T-cell (primary cell): Measurements from ENCODE around the gene EIF3I. TPM values are rescaled to one million over a fixed set of nuclear protein-coding genes. Genes with fewer than 3 reads are reported as not detected.

Experiments used
- ATAC-seq, 4 experiments: fragments of 200-7000 bp in 3 of 4; fragments of 150-1000 bp in 1 of 4; cut with Tn5 transposase; replicated peaks in 1 of 4; 1 replicate in 3 of 4; 2 replicates in 1 of 4; pipeline ENCODE4 v1.10.0; 2021; ENCODE audit warnings: moderate library complexity in 3 of 4, mild to moderate bottlenecking in 2 of 4, moderate number of reproducible peaks in 1 of 4
- CTCF ChIA-PET, 2 donors: fragments of 300-600 bp; sonication (Branson Sonifier 250); formaldehyde crosslinking; loops; one replicate each; lab custom pipeline; 2022; ENCODE audit warnings: antibody characterized with exemption in 2 of 2; lab: Charles Lee
- POLR2A ChIA-PET, 2 donors: fragments of 300-600 bp; sonication (Branson Sonifier 250); formaldehyde crosslinking; loops; one replicate each; lab custom pipeline; 2022; ENCODE audit warnings: antibody characterized with exemption in 2 of 2; lab: Charles Lee
- DNase-seq, 35 experiments: peaks; one replicate each; pipeline versions ENCODE4 v3.0.0 to v3.0.0-alpha.2; 2013 to 2023
- H3K27ac ChIP-seq: one replicate; pipeline ENCODE4 v1.5.1; 2013; ENCODE audit warnings: low read length
- H3K27me3 ChIP-seq, 2 experiments: replicated peaks in 1 of 2; 1 replicate in 1 of 2; 2 replicates in 1 of 2; pipeline versions ENCODE4 v1.6.1 to v1.7.0; 2013; ENCODE audit warnings: low read length in 1 of 2, mixed read lengths in 1 of 2; ENCODE audit not compliant: control insufficient read depth in 2 of 2, insufficient read depth in 2 of 2; ENCODE audit errors: extremely low read depth in 1 of 2
- H3K36me3 ChIP-seq, 2 donors: 1 replicate in 1 of 2; 2 replicates in 1 of 2; pipeline versions ENCODE4 v1.6.1 to v1.7.0; 2013; ENCODE audit warnings: low read length in 1 of 2; ENCODE audit not compliant: control insufficient read depth in 2 of 2, insufficient read depth in 1 of 2; ENCODE audit errors: extremely low read depth in 1 of 2
- H3K4me1 ChIP-seq, 2 experiments: 1 replicate in 1 of 2; 2 replicates in 1 of 2; pipeline versions ENCODE4 v1.6.1 to v1.7.0; 2013; ENCODE audit warnings: low read length in 2 of 2, mixed read lengths in 1 of 2; ENCODE audit not compliant: insufficient read depth in 2 of 2, control insufficient read depth in 1 of 2; ENCODE audit errors: extremely low read depth in 1 of 2
- H3K4me3 ChIP-seq, 2 donors: 1 replicate in 1 of 2; 2 replicates in 1 of 2; pipeline versions ENCODE4 v1.5.1 to v1.7.0; 2013; ENCODE audit warnings: mild to moderate bottlenecking in 2 of 2, low read length in 1 of 2, moderate library complexity in 1 of 2; ENCODE audit not compliant: control insufficient read depth in 1 of 2; ENCODE audit errors: extremely low read depth in 1 of 2
- H3K9me3 ChIP-seq: 2 replicates; pipeline ENCODE4 v1.7.0; 2013
- H3K27ac Mint-ChIP-seq, 2 donors: one replicate each; pipeline ENCODE4 v1.8.0; 2020 to 2021; ENCODE audit warnings: mild to moderate bottlenecking in 2 of 2, mixed read lengths in 2 of 2
- H3K27me3 Mint-ChIP-seq, 2 donors: one replicate each; pipeline ENCODE4 v1.8.0; 2021 to 2022; ENCODE audit warnings: mixed read lengths in 2 of 2
- H3K36me3 Mint-ChIP-seq: one replicate; pipeline ENCODE4 v1.8.0; 2021; ENCODE audit warnings: mixed read lengths
- H3K4me1 Mint-ChIP-seq, 3 donors: one replicate each; pipeline ENCODE4 v1.8.0; 2020 to 2022; ENCODE audit warnings: mixed read lengths in 3 of 3, mild to moderate bottlenecking in 1 of 3
- H3K4me3 Mint-ChIP-seq, 3 donors: one replicate each; pipeline ENCODE4 v1.8.0; 2020 to 2022; ENCODE audit warnings: mild to moderate bottlenecking in 3 of 3, mixed read lengths in 3 of 3, moderate library complexity in 3 of 3
- H3K9me3 Mint-ChIP-seq, 3 donors: one replicate each; pipeline ENCODE4 v1.8.0; 2020 to 2022; ENCODE audit warnings: mixed read lengths in 3 of 3
- WGBS: methylation state at CpG from one replicate; pipeline ENCODE4 v1.1.5; 2013; ENCODE audit warnings: missing lambda C conversion rate; ENCODE audit not compliant: insufficient coverage; 5-methylcytosine and 5-hydroxymethylcytosine counted together
- total RNA-seq, 35 experiments: library from RNA in 6 of 35; stranded (reverse) in 6 of 35; fragments of 120-200 nt in 1 of 35; gene quantifications; one replicate each; pipeline versions ENCODE4 v1.2.1 to v1.2.4 and lab custom pipeline; 2013 to 2026

EIF3I gene
- total RNA-seq, 5 donors from 2014 or later (not counting 1 experiment from before 2014, with no cell fraction given), result 94.9 to 117 (median 98.4) TPM

- H3K4me3 Mint-ChIP-seq, result no peak overlapping the region
- H3K36me3 ChIP-seq, result peaks cover 0 to 9% of the 10 kb centered on the region in 2 donors
- H3K27ac Mint-ChIP-seq, result no peak overlapping the region
- no peaks in the 10 kb centered on the region for H3K27me3 Mint-ChIP-seq
- POLR2A ChIA-PET, result no interaction called here
- no peaks in the 10 kb centered on the region for H3K27me3 ChIP-seq
- DNase-seq, result no peak
- WGBS, result 98% methylated on average over 5 of the region's 6 CpGs
- no peaks in the 10 kb centered on the region for H3K9me3 Mint-ChIP-seq
- H3K27ac ChIP-seq, result no peak overlapping the region
- H3K4me1 ChIP-seq, result peaks cover 3 to 31% of the 10 kb centered on the region in 2 experiments
- peaks cover 12 to 35% (median 17%) of the 10 kb centered on the region in 3 donors for H3K4me1 Mint-ChIP-seq
- CTCF ChIA-PET, result no interaction called here
- H3K36me3 Mint-ChIP-seq, result no peaks in the 10 kb centered on the region
- H3K4me3 ChIP-seq, result no peak overlapping the region
- ATAC-seq, result no peak
- H3K9me3 ChIP-seq, result no peaks in the 10 kb centered on the region
Observed at GRCh38 chr1:32208469-32208868, 13.7 kb upstream of the EIF3I start.

GRCh38 chr1:32208891-32209328, 13.3 kb upstream of the EIF3I start, which contains the start of gene DCDC2B:
TSS of gene DCDC2B (plus strand) at chr1:32209089. CDS start at chr1:32209094, 5 bp downstream.
- no peak within 1 kb of the TSS for H3K4me3 Mint-ChIP-seq
- no peaks in the 10 kb centered on the region for H3K9me3 Mint-ChIP-seq
- no peak for ATAC-seq
- no peak within 1 kb of the TSS for H3K27ac ChIP-seq
- 93% methylated on average over 2 of the region's 5 CpGs for WGBS
- no peaks in the 10 kb centered on the region for H3K27me3 Mint-ChIP-seq
- DNase-seq, result no peak
- H3K4me1 ChIP-seq, result peaks cover 3 to 31% of the 10 kb centered on the region in 2 experiments
- H3K27ac Mint-ChIP-seq, result no peak within 1 kb of the TSS
- no peak within 1 kb of the TSS for H3K4me3 ChIP-seq
- H3K4me1 Mint-ChIP-seq, result peaks cover 8 to 32% (median 14%) of the 10 kb centered on the region in 3 donors
- ChIA-PET CTCF (no interaction called here), POLR2A (no interaction called here)
- H3K9me3 ChIP-seq, result no peaks in the 10 kb centered on the region
- no peaks in the 10 kb centered on the region for H3K27me3 ChIP-seq
- H3K36me3 ChIP-seq, result peaks cover 0 to 8% of the 10 kb centered on the region in 2 donors
- no peaks in the 10 kb centered on the region for H3K36me3 Mint-ChIP-seq

DNA sequence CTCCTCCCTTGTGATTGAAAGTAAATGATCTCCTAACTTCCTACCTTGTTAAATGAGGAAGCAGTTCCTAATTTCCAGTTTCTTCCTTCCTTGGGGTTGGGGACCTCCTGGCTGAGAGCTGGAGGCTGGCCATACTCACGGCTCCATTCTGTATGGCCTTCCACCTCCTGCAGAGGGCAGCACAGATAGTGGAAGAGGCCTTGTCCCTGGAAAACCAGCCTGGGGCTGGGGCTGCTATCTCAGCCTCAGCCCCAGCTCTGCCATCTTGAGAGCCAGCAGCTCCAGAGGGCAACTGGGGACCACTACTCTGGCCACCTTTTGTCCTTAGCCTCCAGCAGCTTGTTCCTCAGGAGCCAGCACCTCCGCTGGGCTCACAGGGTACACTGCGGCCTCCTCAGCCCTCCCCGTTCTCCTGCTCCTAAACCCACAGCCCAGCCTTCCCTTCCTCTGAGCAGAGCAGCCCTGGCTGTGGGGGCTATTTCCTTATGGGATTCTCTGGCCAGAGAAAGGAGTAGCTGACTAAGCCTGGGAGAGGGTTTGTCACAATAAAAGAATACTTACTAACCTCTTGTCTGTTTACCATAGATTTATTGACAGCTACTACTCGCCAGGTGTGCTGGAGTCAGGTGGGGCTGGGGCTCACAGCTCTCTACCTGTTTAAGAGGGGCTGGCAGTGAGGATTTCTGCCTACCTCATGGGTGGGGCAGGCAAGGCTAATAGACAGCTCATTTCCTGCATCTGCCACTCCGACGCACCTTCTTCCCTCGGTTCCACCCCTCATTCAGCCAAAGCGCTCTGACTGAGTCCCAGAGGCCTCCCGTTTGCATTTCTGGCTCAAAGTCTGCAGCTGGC, 6.4 kb upstream of the EIF3I start:
- Histone ChIP-seq H3K9me3 (no peaks in the 10 kb centered on the region), H3K4me1 (peaks cover 8 to 19% of the 10 kb centered on the region in 2 experiments), H3K27me3 (no peaks in the 10 kb centered on the region), H3K4me3 (peak overlapping the region in 1 of 2 donors; percentile 1), H3K36me3 (peaks cover 5 to 36% of the 10 kb centered on the region in 2 donors), H3K27ac (peak overlapping the region; percentile 15)
- Mint-ChIP-seq H3K27me3 (no peaks in the 10 kb centered on the region), H3K36me3 (peaks cover 20% of the 10 kb centered on the region), H3K4me1 (peaks cover 18 to 27% (median 23%) of the 10 kb centered on the region in 3 donors), H3K4me3 (peak overlapping the region in 1 of 3 donors; percentile 27), H3K27ac (peak overlapping the region; percentile 58 to 71), H3K9me3 (no peaks in the 10 kb centered on the region)
- ChIA-PET CTCF (interaction anchor here (0.5 to 2.7 kb wide), 29 partner anchors 8 to 203 kb away, joined by 3 to 17 read pairs (median 3); partner anchors contain the start of genes BSDC1 (in 1 of the 2), HDAC1 (in 1 of the 2), IQCC (in 1 of the 2) and MARCKSL1 (in 1 of the 2)), POLR2A (interaction anchor here in 1 of 2 donors (0.8 kb wide), 1 partner anchor 13 kb away, joined by 3 read pairs; no protein-coding TSS in a partner anchor)
- DNase-seq (peak in 31 of 35 experiments; percentile 9 to 74 (median 44)), ATAC-seq (peak; percentile 82 to 92 (median 84))
- 82% methylated on average over 2 of the region's 10 CpGs for WGBS

- H3K4me3 Mint-ChIP-seq, result peak overlapping the region in 1 of 3 donors; percentile 27
- ChIA-PET CTCF (interaction anchor here (0.5 to 2.7 kb wide), 18 partner anchors 9 to 179 kb away, joined by 3 to 17 read pairs (median 4); partner anchors contain the start of genes HDAC1 (in 1 of the 2), IQCC (in 1 of the 2) and MARCKSL1 (in 1 of the 2)), POLR2A (interaction anchor here in 1 of 2 donors (0.9 kb wide), 1 partner anchor 105 kb away, joined by 4 read pairs; no protein-coding TSS in a partner anchor)
- ATAC-seq (no peak), DNase-seq (no peak)
- H3K9me3 Mint-ChIP-seq, result no peaks in the 10 kb centered on the region
- H3K27me3 Mint-ChIP-seq, result no peaks in the 10 kb centered on the region
- peaks cover 13 to 26% of the 10 kb centered on the region in 2 experiments for H3K4me1 ChIP-seq
- peaks cover 23 to 34% (median 29%) of the 10 kb centered on the region in 3 donors for H3K4me1 Mint-ChIP-seq
- WGBS, result 100% methylated on average over 2 of the region's 5 CpGs
- peaks cover 20% of the 10 kb centered on the region for H3K36me3 Mint-ChIP-seq
- H3K9me3 ChIP-seq, result no peaks in the 10 kb centered on the region
- no peak overlapping the region for H3K27ac ChIP-seq
- peaks cover 5 to 36% of the 10 kb centered on the region in 2 donors for H3K36me3 ChIP-seq
- H3K27me3 ChIP-seq, result no peaks in the 10 kb centered on the region
- no peak overlapping the region for H3K4me3 ChIP-seq
- H3K27ac Mint-ChIP-seq, result peak overlapping the region; percentile 55 to 71
Observed at GRCh38 chr1:32216566-32216965, 5.6 kb upstream of the EIF3I start.

- Histone ChIP-seq H3K9me3 (no peaks in the 10 kb centered on the region), H3K27me3 (no peaks in the 10 kb centered on the region), H3K4me1 (peaks cover 27 to 47% of the 10 kb centered on the region in 2 experiments), H3K27ac (no peak overlapping the region), H3K36me3 (peaks cover 8 to 42% of the 10 kb centered on the region in 2 donors), H3K4me3 (no peak overlapping the region)
- Mint-ChIP-seq H3K27ac (no peak overlapping the region), H3K4me1 (peaks cover 38 to 57% (median 47%) of the 10 kb centered on the region in 3 donors), H3K36me3 (peaks cover 22% of the 10 kb centered on the region), H3K4me3 (no peak overlapping the region), H3K9me3 (no peaks in the 10 kb centered on the region), H3K27me3 (no peaks in the 10 kb centered on the region)
- ATAC-seq, result no peak
- no peak for DNase-seq
- 43% methylated on average over 1 of the region's 7 CpGs for WGBS
- CTCF ChIA-PET, result interaction anchor here in 1 of 2 donors (0.7 kb wide), 1 partner anchor 383 kb away, joined by 4 read pairs; no protein-coding TSS in a partner anchor
- POLR2A ChIA-PET, result no interaction called here
Observed at GRCh38 chr1:32219022-32219421, 3.2 kb upstream of the EIF3I start.
